GM18507 (cell line): ENCODE measurements around the gene HSPA1L.
"Not testable (repeated sequence)": the region's sequence is repeated elsewhere in the genome, so short reads cannot be mapped to it uniquely, and the experiment has no call there.

ENCODE experiments used
- DNase-seq: peaks from one replicate; pipeline ENCODE4 v3.0.0; 2011; ENCODE audit warnings: low read depth; ENCODE audit not compliant: insufficient read length; ENCODE audit errors: extremely low spot score
- FAIRE-seq: peaks from 2 replicates; lab custom pipeline; 2011; peaks lifted over from hg19 to GRCh38; lab: Jason Lieb, UNC

Gene HSPA1L

DNA sequence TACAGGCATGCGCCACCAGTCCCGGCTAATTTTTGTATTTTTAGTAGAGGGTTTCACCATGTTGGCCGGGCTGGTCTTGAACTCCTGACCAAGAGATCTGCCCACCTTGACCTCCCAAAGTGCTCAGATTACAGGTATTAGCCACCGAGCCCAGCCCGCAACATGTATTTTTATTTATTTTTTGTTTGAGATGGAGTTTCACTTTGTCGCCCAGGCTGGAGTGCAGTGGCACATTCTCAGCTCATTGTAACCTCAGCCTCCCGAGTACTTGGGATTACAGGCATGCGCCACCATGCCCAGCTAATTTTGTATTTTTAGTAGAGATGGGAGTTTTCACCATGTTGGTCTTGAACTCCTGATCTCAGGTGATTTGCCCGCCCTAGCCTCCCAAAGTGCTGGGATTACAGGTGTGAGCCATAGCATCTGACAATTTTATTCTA, 23.1 kb upstream of the HSPA1L start:
- FAIRE-seq, DNase-seq: not testable (repeated sequence)

- FAIRE-seq (no peak), DNase-seq (no peak)
Observed at GRCh38 chr6:31837369-31838113, 22.5 kb upstream of the HSPA1L start.

- DNase-seq (no peak), FAIRE-seq (no peak)
Observed at GRCh38 chr6:31836474-31837368, 21.6 kb upstream of the HSPA1L start.

DNA sequence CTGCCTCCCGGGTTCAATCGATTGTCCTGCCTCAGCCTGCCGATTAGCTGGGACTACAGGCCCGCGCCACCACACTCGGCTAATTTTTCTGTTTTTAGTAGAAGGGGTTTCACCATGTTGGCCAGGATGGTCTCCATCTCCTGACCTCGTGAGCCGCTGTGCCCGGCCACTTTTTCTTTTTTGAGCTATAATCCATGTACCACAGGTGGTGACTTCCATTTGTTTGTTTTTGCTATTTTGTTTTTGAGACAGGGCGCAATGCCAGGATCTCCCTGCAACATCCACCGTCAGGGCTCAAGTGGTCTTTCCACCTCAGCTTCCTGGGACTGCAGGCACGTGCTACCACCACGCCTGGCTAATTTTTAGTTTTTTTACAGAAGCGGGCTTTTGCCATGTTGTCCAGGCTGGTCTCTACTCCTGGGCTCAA, 21.0 kb upstream of the HSPA1L start:
- FAIRE-seq (no peak), DNase-seq (no peak)

- DNase-seq (peak; percentile 77), FAIRE-seq (peak; percentile 73)
Observed at GRCh38 chr6:31834367-31835250, 19.5 kb upstream of the HSPA1L start.

DNA sequence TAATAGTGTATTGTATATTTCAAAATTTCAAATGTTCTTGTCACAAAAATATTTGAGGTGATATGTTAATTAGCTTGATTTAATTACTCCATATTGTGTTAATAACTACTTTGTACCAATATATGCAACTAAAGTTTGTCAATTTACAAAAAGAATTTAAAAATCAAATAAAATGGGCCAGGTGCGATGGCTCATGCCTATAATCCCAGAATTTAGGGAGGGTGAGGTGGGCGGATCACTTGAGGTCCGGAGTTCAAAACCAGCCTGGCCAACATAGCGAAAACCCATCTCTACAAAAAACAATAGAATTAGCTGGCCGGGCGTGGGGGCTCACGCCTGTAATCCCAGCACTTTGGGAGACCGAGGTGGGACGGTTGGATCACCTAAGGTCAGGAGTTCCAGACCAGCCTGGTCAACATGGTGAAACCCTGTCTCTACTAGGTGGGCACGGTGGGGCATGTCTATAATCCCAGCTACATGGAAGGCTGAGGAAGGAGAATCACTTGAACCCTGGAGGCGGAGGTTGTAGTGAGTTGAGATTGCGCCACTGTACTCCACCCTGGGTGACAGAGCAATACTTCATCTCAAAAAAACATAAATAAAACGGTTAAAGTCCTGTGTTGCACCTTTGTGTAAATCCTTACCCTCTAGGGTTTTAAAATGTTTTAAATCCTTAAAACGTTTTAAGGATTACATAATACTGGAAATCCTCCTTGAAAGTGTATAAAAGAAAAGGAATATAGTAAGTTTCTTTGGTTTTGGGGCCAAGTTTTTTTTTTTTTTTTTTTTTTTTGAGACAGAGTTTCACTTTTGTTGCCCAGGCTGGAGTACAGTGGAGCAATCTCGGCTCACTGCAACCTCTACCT, 16.5 kb upstream of the HSPA1L start:
- DNase-seq (no peak), FAIRE-seq (no peak)

- FAIRE-seq, result no peak
- DNase-seq, result no peak
Observed at GRCh38 chr6:31830886-31831335, 15.8 kb upstream of the HSPA1L start.

DNA sequence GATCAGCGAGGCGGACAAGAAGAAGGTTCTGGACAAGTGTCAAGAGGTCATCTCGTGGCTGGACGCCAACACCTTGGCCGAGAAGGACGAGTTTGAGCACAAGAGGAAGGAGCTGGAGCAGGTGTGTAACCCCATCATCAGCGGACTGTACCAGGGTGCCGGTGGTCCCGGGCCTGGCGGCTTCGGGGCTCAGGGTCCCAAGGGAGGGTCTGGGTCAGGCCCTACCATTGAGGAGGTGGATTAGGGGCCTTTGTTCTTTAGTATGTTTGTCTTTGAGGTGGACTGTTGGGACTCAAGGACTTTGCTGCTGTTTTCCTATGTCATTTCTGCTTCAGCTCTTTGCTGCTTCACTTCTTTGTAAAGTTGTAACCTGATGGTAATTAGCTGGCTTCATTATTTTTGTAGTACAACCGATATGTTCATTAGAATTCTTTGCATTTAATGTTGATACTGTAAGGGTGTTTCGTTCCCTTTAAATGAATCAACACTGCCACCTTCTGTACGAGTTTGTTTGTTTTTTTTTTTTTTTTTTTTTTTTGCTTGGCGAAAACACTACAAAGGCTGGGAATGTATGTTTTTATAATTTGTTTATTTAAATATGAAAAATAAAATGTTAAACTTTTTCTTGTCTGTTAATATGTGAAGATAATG, 14.7 kb upstream of the HSPA1L start:
- FAIRE-seq (no peak), DNase-seq (no peak)

- FAIRE-seq, result peak; percentile 91
- no peak for DNase-seq
Observed at GRCh38 chr6:31827286-31828079, 12.4 kb upstream of the HSPA1L start, which contains the start of gene HSPA1B. Gene HSPA1B (plus strand): TSS chr6:31827738. CDS start chr6:31827951, 213 bp downstream.

DNA sequence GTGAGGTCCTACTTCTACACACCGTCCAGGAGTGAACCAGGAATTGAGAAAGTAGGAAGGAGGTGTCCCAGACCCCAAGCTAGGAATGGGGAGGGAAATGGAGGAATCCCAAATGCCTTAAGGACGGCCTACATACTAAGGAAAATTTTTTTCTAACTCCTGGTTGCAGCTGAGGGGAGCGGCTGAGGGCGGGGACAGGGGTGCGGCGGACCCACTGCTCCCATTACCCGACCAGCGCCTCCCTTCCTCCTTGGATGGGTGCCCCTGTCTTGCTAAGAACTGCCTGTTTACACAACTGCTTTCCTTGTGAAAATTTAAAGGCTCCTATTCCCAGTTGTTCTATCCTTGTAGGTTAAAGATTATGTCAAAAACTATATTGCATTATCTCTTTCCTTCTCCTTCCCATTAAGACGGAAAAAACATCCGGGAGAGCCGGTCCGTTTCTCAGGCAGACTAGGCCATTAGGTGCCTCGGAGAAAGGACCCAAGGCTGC, 11.8 kb upstream of the HSPA1L start:
- DNase-seq, result no peak

DNA sequence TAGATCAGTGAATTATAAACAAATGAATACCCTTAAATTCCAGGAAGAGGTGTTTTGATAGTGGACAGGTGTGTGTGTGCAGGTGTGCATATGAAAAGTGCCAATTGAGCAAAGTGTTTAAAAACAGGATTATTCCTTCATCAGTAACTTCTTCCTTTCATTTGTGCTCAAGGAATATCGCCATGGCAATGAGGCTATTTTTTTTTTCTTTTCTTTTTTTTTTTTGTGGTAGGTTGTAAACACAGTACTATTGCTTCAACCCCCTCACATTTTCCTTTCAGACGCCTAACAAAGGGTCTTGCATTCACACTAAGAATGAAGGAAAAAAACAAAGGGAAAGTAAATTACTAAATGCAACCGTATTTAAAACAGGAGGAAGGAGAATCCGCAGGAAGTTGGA, 10.5 kb upstream of the HSPA1L start:
- FAIRE-seq (no peak), DNase-seq (no peak)

More for the DNA sequence above, 11.8 kb upstream of the HSPA1L start:
- FAIRE-seq, result peak; percentile 12

DNA sequence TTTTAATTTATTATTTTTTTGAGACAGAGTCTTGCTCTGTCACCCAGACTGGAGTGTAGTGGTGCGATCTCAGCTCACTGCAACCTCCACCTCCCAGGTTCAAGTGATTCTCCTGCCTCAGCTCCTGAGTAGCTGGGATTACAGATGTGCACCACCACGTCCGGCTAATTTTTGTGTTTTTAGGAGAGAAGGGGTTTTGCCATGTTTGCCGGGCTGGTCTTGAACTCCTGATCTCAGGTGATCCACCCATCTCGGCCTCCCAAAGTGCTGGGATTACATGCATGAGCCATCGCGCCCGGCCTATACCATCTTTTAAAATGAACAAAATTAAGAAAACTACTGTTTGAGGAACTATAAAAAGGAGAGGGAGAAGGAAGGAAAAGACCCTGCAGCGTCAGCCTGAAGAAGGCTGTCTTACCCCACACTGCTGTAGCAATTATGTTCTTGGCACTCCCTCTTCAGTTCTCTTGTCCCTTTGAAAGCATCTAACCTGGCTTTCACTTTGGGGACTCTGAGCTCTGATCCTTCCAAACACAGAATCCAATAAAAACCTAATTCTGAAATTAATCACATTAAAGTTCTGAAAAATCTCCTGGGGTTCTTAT, 8.6 kb upstream of the HSPA1L start:
- FAIRE-seq, DNase-seq: not testable (repeated sequence)

- DNase-seq (no peak), FAIRE-seq (peak; percentile 50)
Observed at GRCh38 chr6:31822036-31822821, 7.1 kb upstream of the HSPA1L start.

GRCh38 chr6:31821301-31822035, 6.4 kb upstream of the HSPA1L start:
- no peak for DNase-seq
- FAIRE-seq, result peak; percentile 50

DNA sequence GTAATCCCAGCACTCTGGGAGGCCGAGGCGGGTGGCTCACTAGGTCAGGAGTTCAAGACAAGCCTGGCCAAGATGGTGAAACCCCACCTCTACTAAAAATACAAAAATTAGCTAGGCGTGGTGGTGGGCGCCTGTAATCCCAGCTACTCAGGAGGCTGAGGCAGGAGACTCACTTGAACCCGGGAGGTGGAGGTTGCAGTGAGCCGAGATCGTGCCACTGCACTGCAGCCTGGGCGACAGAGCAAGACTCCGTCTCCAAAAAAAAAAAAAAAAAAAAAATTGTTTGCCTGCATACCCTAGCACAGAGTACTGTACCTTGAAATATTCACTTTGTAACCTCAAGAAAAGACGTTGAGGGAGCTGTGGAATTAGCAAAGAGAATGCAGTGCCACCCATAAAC, 5.3 kb upstream of the HSPA1L start:
- not testable (repeated sequence) for DNase-seq, FAIRE-seq
